Effector memory CD8-positive, alpha-beta T cell (primary cell): Measurements from ENCODE around the gene KRTAP10-5.

Experiments used
- ATAC-seq: fragments of 150-1000 bp; cut with Tn5 transposase; replicated peaks from 2 replicates; pipeline ENCODE4 v1.10.0; 2021; ENCODE audit warnings: mild to moderate bottlenecking, moderate library complexity
- DNase-seq, 3 experiments: peaks; one replicate each; pipeline ENCODE4 v3.0.0; 2021
- H3K27ac Mint-ChIP-seq, 2 donors: one replicate each; pipeline ENCODE4 v1.8.0; 2022; ENCODE audit warnings: mild to moderate bottlenecking in 2 of 2, mixed read lengths in 2 of 2, moderate library complexity in 2 of 2
- H3K27me3 Mint-ChIP-seq, 2 donors: one replicate each; pipeline ENCODE4 v1.8.0; 2022; ENCODE audit warnings: mixed read lengths in 2 of 2
- H3K36me3 Mint-ChIP-seq: one replicate; pipeline ENCODE4 v1.8.0; 2022; ENCODE audit warnings: mild to moderate bottlenecking, moderate library complexity, mixed read lengths; ENCODE audit not compliant: insufficient read depth
- H3K4me1 Mint-ChIP-seq, 2 donors: one replicate each; pipeline ENCODE4 v1.8.0; 2022; ENCODE audit warnings: low read depth in 2 of 2, mixed read lengths in 2 of 2
- H3K4me3 Mint-ChIP-seq, 2 donors: one replicate each; pipeline ENCODE4 v1.8.0; 2022; ENCODE audit warnings: mild to moderate bottlenecking in 2 of 2, mixed read lengths in 2 of 2, moderate library complexity in 2 of 2
- H3K9me3 Mint-ChIP-seq, 2 donors: one replicate each; pipeline ENCODE4 v1.8.0; 2022; ENCODE audit warnings: mixed read lengths in 2 of 2

The KRTAP10-5 gene

GRCh38 chr21:44539046-44539445 lies 41.4 kb downstream of the KRTAP10-5 start:
- Mint-ChIP-seq H3K27ac (no peak overlapping the region), H3K27me3 (peaks cover 15 to 28% of the 10 kb centered on the region in 2 donors), H3K4me3 (no peak overlapping the region), H3K9me3 (no peaks in the 10 kb centered on the region), H3K36me3 (no peaks in the 10 kb centered on the region), H3K4me1 (no peaks in the 10 kb centered on the region)
- ATAC-seq (no peak), DNase-seq (no peak)

GRCh38 chr21:44537930-44538911 lies 42.2 kb downstream of the KRTAP10-5 start:
- Mint-ChIP-seq H3K27ac (no peak overlapping the region), H3K9me3 (no peaks in the 10 kb centered on the region), H3K36me3 (no peaks in the 10 kb centered on the region), H3K4me1 (no peaks in the 10 kb centered on the region), H3K4me3 (no peak overlapping the region), H3K27me3 (peaks cover 15 to 28% of the 10 kb centered on the region in 2 donors)
- DNase-seq, result no peak
- no peak for ATAC-seq

- no peaks in the 10 kb centered on the region for H3K4me1 Mint-ChIP-seq
- H3K4me3 Mint-ChIP-seq, result no peak overlapping the region
- DNase-seq (no peak), ATAC-seq (no peak)
- no peaks in the 10 kb centered on the region for H3K36me3 Mint-ChIP-seq
- H3K27me3 Mint-ChIP-seq, result peaks cover 15 to 40% of the 10 kb centered on the region in 2 donors
- no peaks in the 10 kb centered on the region for H3K9me3 Mint-ChIP-seq
- no peak overlapping the region for H3K27ac Mint-ChIP-seq
Measured at GRCh38 chr21:44535963-44536362, 44.4 kb downstream of the KRTAP10-5 start.

GRCh38 chr21:44534688-44535087 lies 45.7 kb downstream of the KRTAP10-5 start:
- H3K4me3 Mint-ChIP-seq, result no peak overlapping the region
- H3K36me3 Mint-ChIP-seq, result no peaks in the 10 kb centered on the region
- H3K4me1 Mint-ChIP-seq, result no peaks in the 10 kb centered on the region
- DNase-seq (no peak), ATAC-seq (no peak)
- H3K27ac Mint-ChIP-seq, result no peak overlapping the region
- peaks cover 22 to 50% of the 10 kb centered on the region in 2 donors for H3K27me3 Mint-ChIP-seq
- no peaks in the 10 kb centered on the region for H3K9me3 Mint-ChIP-seq

GRCh38 chr21:44533891-44534627 lies 46.3 kb downstream of the KRTAP10-5 start:
- no peaks in the 10 kb centered on the region for H3K4me1 Mint-ChIP-seq
- H3K4me3 Mint-ChIP-seq, result no peak overlapping the region
- no peaks in the 10 kb centered on the region for H3K9me3 Mint-ChIP-seq
- no peak for ATAC-seq
- DNase-seq, result no peak
- H3K27me3 Mint-ChIP-seq, result peaks cover 22 to 48% of the 10 kb centered on the region in 2 donors
- no peaks in the 10 kb centered on the region for H3K36me3 Mint-ChIP-seq
- H3K27ac Mint-ChIP-seq, result no peak overlapping the region

GRCh38 chr21:44533121-44533890 lies 47.1 kb downstream of the KRTAP10-5 start:
- H3K4me1 Mint-ChIP-seq, result no peaks in the 10 kb centered on the region
- no peak overlapping the region for H3K4me3 Mint-ChIP-seq
- no peaks in the 10 kb centered on the region for H3K36me3 Mint-ChIP-seq
- ATAC-seq (no peak), DNase-seq (no peak)
- peaks cover 17 to 44% of the 10 kb centered on the region in 2 donors for H3K27me3 Mint-ChIP-seq
- H3K27ac Mint-ChIP-seq, result no peak overlapping the region
- H3K9me3 Mint-ChIP-seq, result no peaks in the 10 kb centered on the region

- DNase-seq, result no peak
- no peaks in the 10 kb centered on the region for H3K4me1 Mint-ChIP-seq
- H3K27ac Mint-ChIP-seq, result no peak overlapping the region
- no peaks in the 10 kb centered on the region for H3K9me3 Mint-ChIP-seq
- ATAC-seq, result no peak
- no peak overlapping the region for H3K4me3 Mint-ChIP-seq
- peaks cover 14 to 38% of the 10 kb centered on the region in 2 donors for H3K27me3 Mint-ChIP-seq
- no peaks in the 10 kb centered on the region for H3K36me3 Mint-ChIP-seq
Measured at GRCh38 chr21:44532712-44533111, 47.7 kb downstream of the KRTAP10-5 start.

- Mint-ChIP-seq H3K27me3 (peaks cover 7 to 33% of the 10 kb centered on the region in 2 donors), H3K9me3 (no peaks in the 10 kb centered on the region), H3K4me3 (no peak overlapping the region), H3K27ac (no peak overlapping the region), H3K4me1 (no peaks in the 10 kb centered on the region), H3K36me3 (no peaks in the 10 kb centered on the region)
- no peak for ATAC-seq
- no peak for DNase-seq
Measured at GRCh38 chr21:44531606-44532564, 48.5 kb downstream of the KRTAP10-5 start.

GRCh38 chr21:44530903-44531605 lies 49.4 kb downstream of the KRTAP10-5 start:
- Mint-ChIP-seq H3K27me3 (peaks cover 7 to 33% of the 10 kb centered on the region in 2 donors), H3K4me3 (no peak overlapping the region), H3K4me1 (no peaks in the 10 kb centered on the region), H3K9me3 (no peaks in the 10 kb centered on the region), H3K36me3 (no peaks in the 10 kb centered on the region), H3K27ac (no peak overlapping the region)
- no peak for ATAC-seq
- no peak for DNase-seq

- H3K27ac Mint-ChIP-seq, result no peak overlapping the region
Measured at GRCh38 chr21:44530221-44530902, 50.0 kb downstream of the KRTAP10-5 start.

GRCh38 chr21:44529503-44530125 lies 50.8 kb downstream of the KRTAP10-5 start:
- Mint-ChIP-seq H3K4me1 (no peaks in the 10 kb centered on the region), H3K4me3 (no peak overlapping the region), H3K36me3 (no peaks in the 10 kb centered on the region), H3K27ac (no peak overlapping the region), H3K9me3 (no peaks in the 10 kb centered on the region), H3K27me3 (peaks cover 7 to 33% of the 10 kb centered on the region in 2 donors)
- ATAC-seq, result no peak
- no peak for DNase-seq

More at GRCh38 chr21:44530221-44530902, 50.0 kb downstream of the KRTAP10-5 start:
- Mint-ChIP-seq H3K27me3 (peaks cover 7 to 33% of the 10 kb centered on the region in 2 donors), H3K9me3 (no peaks in the 10 kb centered on the region), H3K4me3 (no peak overlapping the region), H3K36me3 (no peaks in the 10 kb centered on the region), H3K4me1 (no peaks in the 10 kb centered on the region)
- DNase-seq, result no peak
- ATAC-seq, result no peak
